Activated effector memory CD4-positive, alpha-beta T cell treated with anti-CD3 and anti-CD28 coated beads, Interleukin-2, amount 50 U/mL, for 16 hours (primary cell): ENCODE data around the gene CFAP61.

Source experiments
- DNase-seq: peaks from one replicate; pipeline ENCODE4 v3.0.0-alpha.2; 2020

CFAP61 gene

DNA sequence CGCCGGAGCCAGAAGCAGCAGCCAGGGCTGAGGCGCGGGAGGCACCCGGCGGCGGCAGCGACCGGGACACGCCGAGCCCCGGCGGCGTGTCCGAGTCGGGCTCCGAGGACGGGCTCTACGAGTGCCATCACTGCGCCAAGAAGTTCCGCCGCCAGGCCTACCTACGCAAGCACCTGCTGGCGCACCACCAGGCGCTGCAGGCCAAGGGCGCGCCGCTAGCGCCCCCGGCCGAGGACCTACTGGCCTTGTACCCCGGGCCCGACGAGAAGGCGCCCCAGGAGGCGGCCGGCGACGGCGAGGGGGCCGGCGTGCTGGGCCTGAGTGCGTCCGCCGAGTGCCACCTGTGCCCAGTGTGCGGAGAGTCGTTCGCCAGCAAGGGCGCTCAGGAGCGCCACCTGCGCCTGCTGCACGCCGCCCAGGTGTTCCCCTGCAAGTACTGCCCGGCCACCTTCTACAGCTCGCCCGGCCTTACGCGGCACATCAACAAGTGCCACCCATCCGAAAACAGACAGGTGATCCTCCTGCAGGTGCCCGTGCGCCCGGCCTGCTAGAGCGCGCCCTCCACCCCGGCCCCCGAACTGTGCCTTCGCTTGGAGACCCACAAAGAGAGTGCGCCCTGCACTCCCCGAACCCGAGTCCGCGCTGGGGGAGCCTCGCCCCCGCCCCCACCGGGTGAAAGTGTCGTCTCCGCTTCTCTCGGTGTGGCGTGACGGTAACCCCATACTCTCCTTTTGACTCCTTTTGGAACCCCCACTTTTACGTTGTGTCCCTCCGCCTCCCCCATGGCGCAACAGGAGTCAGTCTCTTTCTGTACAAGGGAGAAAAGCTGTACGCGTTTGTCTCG is 317.1 kb downstream of the CFAP61 start:
- DNase-seq, result no peak

- DNase-seq, result no peak
Measured at GRCh38 chr20:20370094-20370575, 317.8 kb downstream of the CFAP61 start.

DNA sequence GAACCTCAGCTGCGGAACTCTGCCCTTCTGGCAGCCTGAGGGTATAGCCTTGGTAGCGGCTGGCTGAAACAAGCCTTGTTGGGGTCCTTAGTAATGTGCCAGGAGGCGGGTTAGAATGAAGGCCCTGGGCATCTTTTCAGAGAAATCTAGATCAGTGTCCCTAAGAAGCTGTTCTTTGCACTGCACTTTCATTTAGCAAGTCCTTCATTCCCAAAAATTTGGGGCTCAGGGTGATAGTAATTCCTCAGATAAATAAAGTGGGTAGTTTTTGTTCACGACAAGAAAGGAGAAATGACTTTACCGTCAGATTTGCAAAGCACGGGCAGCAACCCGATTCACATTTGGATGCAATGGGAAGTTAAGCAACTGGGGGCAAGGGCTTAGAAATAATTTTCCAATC is 318.8 kb downstream of the CFAP61 start:
- DNase-seq, result no peak

DNA sequence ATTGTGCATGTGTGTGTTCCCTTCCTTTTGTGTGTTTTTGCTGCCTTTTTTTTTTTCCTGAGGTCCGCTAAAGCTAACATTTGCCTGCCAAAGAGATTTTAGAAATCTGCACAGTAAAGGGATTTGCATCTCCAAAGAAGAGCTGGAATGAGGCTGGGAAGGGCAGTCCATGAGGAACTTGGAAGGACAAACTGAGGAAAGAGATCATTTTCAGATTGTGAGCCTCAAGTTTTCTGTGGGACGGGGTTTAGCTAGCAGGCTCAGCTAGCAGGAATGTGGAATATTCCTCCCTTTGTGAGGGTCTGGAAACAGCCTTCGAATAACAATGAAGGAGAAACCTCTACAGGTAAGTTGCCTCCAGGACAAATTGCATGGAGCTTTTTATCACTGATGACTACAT is 319.3 kb downstream of the CFAP61 start:
- DNase-seq, result no peak

DNA sequence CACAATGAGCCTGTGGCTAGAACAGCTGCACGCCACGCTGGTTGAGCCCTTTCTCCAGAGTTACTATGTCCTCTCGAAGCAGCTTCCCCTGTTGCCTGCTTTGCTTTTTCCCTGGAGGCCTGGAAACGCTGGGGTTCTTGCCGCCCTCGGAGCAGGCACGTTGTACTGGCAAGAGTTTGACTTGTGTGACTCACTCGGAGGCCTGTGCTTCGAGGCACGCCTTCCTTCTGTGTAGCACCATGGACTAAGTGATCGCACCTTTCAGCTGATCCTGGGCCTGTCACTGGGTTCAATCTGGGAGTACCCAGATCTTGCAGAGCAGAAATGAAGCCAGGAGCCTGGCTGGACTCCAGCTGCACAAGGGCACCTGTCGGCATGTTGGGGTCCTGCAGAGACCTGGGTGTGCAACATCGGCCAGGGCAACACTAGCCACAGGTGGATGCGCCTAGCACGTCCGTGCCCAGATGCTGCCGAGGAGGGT is 320.8 kb downstream of the CFAP61 start:
- DNase-seq, result no peak

GRCh38 chr20:20375862-20376261 is 323.5 kb downstream of the CFAP61 start:
- DNase-seq, result no peak

DNA sequence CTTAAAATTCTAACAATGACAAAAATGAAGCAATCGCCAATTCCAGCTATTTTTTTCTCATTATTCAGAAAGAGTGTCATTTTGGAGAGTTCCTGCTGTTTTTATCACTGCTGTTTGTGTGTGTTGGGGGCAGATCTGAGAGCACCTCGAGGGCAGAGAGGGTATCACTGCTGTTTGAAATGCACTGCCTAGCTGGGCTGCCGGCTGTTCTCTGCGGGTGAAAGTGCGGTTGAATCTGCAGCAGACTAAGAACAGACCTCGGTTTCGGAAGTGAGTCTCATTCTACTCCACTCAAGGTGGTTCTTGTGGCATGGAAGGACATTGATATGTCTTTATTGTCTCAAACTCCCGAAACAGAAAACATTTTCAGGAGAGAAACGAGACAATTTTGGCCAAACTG is 333.9 kb downstream of the CFAP61 start:
- peak; percentile 22 for DNase-seq

DNA sequence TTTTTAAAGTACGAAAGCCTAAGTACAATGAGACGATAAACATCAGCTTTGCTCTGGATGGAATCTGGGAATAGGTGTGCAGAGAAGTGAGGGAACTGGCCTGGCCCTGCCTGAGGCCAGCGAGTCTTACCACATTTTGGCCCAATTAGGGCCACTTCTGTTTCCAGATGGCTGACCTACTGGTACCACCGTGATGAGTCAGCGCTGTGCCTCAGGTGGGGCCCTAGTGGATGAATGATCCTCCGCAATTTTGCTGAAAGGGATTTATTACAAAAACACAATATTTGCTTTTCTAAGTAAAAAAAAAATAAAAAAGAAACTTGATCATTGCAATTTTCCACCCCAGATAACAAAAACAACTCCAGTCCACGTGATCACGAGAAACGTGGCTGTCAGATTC is 338.1 kb downstream of the CFAP61 start:
- DNase-seq, result peak; percentile 36

- DNase-seq, result no peak
Measured at GRCh38 chr20:20391115-20391514, 338.8 kb downstream of the CFAP61 start.

- no peak for DNase-seq
Measured at GRCh38 chr20:20391766-20392165, 339.4 kb downstream of the CFAP61 start.

- DNase-seq, result no peak
Measured at GRCh38 chr20:20393207-20394120, 341.1 kb downstream of the CFAP61 start.

DNA sequence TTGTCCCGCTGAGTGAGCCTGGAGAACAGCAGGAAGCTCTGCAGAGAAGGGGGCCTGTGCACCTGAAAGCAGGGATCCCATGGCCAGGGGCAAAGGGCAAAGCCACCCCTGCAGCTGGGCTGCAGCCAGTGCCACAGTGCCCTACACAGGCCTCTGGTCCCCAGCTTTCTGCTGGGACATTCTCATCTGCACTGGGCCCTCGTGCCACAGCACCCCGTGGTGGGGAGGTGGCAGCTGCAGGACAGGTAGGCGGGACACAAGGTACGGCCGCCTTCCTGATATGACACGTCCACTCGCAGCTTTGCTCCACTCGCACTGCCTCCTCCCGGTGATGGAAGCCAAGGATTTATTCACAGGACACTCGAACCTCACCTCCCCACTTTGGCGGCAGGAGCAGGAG is 342.8 kb downstream of the CFAP61 start:
- DNase-seq, result no peak

GRCh38 chr20:20395903-20396568 is 343.7 kb downstream of the CFAP61 start:
- DNase-seq, result no peak

GRCh38 chr20:20396794-20397193 is 344.5 kb downstream of the CFAP61 start:
- no peak for DNase-seq

GRCh38 chr20:20398123-20398522 is 345.8 kb downstream of the CFAP61 start:
- no peak for DNase-seq

GRCh38 chr20:20399531-20400500 is 347.5 kb downstream of the CFAP61 start:
- no peak for DNase-seq

DNA sequence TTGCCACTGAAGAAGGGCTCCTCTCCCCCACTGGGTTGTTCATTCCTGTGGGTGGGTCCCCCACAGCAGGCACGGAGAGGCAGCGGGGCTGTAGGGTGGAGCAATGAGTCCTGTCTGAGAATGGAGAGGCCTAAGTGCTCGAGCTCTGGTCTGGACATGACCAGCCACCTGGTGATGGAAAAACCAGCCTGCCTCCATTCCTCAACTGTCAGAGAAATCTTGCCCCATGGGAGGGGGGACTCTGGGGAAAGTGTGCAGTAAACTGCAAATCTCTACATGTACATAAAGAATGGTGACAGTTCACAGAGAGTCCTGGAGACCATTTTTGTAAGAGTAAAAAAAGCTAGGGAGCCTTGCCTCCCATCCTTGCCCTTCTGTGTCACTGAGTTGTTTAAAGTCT is 349.7 kb downstream of the CFAP61 start:
- no peak for DNase-seq

- DNase-seq, result no peak
Measured at GRCh38 chr20:20404633-20405032, 352.3 kb downstream of the CFAP61 start.

GRCh38 chr20:20405623-20406022 is 353.3 kb downstream of the CFAP61 start:
- no peak for DNase-seq

GRCh38 chr20:20406306-20406705 is 354.0 kb downstream of the CFAP61 start:
- DNase-seq, result no peak

DNA sequence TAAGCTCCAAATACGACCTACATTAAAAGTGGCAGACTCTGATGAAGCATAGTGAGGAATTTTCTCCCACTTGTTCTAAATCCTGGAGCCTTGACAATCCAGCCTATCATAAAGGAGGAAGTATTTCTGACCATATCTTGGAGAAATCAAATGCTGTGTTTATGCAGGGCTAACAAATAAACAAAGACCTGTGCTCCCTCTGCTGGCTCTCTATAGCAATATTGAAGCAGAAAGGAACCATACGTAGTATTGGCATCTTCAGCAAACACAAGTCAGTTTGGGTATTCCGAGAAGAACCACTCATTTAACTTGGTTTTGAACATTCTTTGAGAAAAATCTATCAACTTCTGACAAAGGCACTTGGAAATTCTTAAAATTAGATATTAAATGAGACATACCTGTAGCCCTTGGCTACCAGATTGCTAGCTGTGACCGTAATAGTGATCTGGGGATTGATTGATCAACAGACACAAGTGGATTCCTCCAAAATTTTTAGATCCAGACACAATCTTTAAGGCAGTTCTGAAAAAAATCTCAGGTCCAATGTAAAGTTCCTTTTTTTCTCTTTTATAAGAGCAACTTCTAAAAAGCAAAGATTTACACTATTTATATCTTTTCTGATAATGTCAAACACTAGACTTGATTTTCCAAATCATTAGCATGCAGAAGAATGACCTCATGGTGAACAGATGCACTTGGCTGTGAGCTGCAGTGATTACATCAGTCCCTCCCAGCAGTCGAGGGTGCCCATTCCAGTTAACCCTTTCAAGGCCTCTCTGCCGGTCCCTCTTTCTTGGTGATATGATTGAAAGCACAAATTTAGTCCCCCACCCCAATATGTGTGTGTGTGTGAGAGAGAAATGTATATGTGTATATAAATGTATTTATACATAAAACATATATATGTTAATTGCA is 355.8 kb downstream of the CFAP61 start:
- no peak for DNase-seq
